ENCODE data around the gene SPATA33.
A peak's percentile ranks its signal among the peaks of the same experiment; 100 is the strongest.
"Not testable (repeated sequence)": the region's sequence is repeated elsewhere in the genome, so short reads cannot be mapped to it uniquely, and the experiment has no call there.

SPATA33 gene

DNA sequence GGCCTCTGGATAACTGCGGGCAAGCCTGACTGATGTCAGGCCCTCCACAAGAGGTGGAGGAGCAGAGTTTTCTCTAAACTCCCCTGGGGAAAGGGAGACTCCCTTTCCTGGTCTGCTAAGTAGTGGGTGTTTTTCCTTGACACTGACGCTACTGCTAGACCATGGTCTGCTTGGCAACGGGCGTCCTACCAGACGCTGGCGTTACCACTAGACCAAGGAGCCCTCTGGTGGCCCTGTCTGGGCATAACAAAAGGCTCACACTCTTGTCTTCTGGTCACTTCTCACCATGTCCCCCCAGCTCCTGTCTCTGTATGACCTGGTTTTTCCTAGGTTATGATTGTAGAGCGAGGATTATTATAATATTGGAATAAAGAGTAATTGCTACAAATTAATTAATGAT lies 9.4 kb downstream of the SPATA33 start:
- peak; percentile 25 for DNase-seq

DNA sequence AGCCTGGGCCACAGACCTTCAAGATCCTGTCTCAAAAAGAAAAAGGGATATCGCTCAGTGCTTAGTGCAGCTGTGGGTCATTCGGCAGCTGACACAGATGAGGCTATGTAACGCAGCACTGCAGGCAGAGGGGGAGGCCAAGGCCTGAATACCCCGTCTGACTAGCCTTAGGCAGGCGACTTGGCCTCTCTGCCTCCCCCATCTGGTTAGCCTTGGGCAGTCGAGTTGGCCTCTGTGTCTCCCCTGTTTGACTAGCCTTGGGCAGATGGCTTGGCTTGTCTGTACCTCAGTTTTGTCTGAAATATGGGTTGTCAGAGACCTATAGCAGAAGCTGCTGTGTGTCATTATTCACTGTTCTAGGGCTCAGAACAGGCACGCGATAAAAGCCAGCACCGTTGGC lies 10.0 kb downstream of the SPATA33 start:
- DNase-seq = no peak

DNA sequence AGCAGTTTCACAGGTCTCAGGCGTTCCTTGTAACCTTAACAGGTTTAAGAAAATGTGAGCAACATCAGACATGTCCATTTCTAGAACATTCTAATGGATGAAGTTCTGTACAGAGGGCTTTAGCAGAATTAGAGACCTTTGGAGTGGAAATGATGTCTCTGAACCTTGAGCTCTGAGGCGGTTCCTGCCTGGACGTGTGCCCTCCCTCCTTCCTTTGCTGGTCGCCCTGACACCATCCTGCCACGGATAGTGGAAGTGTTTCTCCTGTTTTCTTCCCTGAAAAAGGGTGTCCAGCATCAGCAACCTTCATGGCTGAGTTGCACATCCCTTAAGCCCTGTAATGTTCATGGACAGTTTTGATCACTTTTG lies 11.1 kb downstream of the SPATA33 start:
- DNase-seq = no peak

DNA sequence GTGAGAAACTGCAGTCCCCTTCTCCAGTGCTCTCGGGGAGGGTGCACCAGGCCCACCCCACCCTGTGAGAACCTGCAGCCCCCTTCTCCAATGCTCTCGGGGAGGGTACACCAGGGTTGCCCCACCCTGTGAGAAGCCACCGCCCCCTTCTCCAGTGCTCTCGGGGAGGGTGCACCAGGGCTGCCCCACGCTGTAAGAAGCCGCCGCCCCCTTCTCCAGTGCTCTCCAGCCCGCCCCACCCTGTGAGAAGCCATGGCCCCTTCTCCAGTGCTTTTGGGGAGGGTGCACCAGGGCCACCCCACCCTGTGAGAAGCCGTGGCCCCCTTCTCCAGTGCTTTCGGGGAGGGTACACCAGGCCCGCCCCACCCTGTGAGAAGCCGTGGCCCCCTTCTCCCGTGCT lies 12.1 kb downstream of the SPATA33 start:
- DNase-seq = no peak

DNA sequence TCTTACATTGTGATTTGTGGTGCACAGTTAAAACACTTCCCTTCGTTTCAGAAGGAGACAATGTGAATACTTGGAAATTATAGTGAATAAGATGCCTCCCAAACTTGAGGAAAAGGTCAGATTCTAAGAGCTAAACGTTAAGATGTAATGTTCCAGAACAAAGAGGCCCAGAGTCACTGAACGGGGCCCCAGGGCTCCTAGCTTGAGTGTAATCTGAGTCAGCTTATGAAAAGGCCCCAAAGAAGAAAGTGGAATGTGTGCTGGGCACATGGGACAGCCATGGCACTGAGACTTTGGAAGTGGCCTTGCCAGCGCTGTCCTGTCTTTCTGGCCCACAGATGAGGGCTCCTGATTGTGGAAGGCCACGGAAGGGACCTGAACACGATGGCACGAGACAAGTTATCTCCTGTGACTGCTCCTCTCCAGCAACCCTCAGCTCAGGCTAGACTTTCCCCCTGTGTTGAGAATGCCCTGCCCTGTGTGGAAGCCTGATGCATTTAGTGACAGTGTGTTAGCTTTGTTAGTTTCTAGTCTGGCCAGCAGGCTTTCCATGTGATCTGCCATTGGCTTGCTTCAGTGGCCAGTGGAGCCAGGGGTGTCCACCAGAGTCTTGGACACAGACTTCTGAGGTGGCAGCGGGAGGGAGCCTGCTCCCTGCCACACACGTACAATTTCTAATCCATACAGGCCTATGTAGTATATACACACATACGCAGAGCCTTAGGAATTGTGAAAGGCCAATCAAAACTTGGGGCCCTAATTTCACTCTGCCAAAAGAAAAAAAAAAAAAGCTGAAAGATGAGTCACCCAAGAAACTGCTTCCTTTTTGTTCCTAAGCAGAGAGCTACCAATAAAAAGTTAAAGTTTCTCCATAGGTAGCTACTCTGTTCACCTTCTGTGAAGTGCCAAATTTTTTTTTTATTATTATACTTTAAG lies 13.1 kb downstream of the SPATA33 start:
- DNase-seq = peak; percentile 23

DNA sequence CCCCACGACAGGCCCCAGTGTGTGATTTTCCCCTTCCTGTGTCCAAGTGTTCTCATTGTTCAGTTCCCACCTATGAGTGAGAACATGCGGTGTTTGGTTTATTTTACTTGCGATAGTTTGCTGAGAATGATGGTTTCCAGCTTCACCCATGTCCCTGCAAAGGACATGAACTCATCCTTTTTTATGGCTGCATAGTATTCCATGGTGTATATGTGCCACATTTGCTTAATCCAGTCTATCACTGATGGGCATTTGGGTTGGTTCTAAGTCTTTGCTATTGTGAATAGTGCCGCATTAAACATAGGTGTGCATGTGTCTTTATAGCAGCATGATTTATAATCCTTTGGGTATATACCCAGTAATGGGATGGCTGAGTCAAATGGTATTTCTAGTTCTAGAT lies 13.9 kb downstream of the SPATA33 start:
- not testable (repeated sequence) for DNase-seq

DNA sequence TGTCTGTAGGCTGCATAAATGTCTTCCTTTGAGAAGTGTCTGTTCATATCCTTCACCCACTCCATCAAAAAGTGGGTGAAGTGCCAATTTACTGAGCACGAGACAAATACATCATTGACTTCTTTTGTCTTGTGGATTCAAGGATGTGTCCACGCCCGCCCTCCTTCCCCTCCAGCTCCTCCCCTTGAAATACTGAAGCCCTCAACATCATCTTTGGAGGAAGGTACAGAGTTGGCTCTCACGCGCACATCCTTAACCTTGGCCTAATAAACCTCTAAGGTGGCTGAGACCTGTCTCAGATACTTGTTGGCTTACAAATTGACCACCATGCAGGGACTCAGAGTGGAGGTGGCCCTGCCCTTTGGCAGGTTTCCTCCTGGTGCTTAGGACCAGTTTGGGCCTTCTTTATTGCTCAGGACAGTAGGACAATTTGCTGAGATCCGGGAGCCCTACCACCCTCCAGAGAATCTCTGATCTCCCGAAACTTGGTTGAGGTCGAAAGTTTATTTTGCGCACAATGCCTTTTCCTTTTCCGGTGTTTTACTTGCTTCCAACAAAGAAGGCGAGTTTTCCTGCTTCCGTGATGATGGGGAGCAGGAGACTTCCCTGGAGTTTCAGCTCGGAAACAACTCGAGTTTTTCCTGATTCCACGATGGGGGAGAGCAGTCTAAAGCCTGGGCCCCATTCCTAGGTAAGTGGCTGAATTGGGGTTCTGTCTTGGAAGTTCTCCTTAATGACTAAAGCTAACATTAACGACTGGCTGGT lies 14.7 kb downstream of the SPATA33 start:
- no peak for DNase-seq

DNA sequence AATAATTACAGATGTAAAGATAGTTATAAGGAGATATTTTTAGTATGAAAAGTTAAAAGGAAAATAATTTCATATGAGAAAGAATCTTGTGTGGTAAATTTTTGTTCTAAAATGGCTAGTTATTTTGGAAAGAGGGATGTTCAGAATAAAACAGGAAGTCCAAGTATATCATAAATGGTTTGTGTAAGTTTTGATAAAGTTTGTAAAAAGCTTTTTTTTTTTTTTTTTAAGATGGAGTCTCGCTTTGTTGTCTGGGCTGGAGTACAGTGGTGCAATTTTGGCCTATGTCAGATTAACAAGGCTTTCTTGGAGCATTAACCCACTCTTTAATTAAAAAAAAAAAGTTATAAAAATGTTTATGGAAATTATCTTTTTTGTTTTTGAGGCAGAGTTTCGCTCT lies 20.6 kb downstream of the SPATA33 start:
- DNase-seq = no peak

DNA sequence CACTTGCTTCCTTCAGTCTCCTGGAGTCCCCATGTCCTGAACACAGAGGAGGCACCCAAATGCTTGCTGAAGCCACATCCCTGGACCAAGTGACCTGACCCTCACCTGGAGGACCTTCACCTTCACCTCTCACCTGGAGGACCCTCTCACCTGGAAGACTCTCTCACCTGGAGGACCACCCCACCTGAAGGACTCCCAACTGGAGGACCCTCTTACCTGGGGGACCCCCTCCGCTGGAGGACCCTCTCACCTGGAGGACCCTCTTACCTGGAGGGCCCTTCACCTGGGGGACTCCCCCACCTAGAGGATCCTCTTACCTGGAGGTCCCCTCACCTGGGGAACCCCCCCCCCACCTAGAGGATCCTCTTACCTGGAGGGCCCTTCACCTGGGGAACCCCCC lies 28.3 kb downstream of the SPATA33 start:
- DNase-seq = no peak

DNA sequence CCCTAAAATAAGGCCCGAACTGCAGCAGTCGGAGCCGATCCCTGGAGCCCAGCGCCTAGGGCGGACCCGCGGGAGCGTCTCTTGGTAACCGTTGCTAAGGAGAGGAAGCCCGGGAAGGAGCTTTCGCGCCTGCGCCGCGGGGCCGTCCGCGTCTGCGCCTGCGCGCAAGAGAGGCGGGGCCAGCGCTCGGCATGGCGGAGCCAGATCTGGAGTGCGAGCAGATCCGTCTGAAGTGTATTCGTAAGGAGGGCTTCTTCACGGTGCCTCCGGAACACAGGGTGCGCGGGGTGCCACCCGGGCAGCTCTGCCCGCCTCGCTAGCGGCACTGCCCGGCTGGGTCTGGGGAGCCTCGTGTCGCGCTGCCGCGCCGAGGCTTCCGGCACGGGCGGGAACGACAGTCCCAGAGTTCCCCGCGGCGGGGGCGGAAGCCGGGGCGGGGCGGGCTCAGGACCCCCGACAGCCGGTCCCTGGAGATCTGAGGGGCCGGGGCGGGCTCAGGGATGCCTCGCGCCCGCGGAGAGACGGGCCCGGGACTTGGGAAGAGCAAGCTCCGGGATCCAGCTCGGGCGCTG lies 29.0 kb downstream of the SPATA33 start, which contains the start of gene CDK10:
Gene CDK10 (plus strand): TSS at position 170 of the 572 bp plus-strand sequence. CDS start 22 bp downstream, at position 192.
- DNase-seq = peak; percentile 85

DNA sequence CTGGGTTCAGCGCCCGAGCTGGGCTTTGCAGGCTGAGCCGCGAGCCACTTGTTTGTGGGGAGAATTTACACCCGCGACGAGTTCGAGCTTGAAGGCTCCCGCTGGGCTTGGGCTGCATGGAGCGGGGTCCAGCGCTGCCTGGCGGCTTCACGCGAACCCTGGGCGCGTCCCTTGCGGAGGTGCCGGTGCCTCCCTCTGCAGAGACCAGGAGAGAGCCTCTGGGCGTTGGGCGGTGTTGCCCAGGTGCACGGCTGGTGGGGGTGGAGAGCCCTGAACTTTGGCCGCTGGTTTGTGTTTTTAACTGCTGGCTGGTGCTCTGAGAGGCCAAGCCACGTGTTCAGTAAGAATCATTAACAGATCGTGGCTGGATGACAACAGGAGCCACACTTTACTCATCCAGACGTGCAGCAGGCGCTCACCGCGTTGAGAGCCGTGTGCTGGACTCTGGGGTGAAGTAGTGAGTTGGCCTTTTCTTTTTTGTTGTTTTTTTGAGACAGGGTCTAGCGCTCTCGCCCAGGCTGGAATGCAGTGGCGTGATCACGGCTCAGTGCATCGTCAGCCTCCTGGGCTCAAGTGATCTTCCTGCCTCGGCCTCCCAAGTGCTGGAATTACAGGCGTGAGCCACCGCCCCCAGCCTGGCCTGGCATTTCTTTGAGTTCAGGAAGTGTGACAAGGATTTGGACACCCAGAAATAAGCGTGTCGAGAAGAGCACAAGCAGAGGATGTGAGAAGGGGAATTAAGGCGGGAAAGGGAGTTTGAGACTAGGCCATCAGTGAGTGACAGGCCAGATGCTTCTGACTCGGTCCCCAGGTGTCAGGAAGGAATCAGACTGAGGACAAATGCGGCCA lies 29.7 kb downstream of the SPATA33 start:
- peak; percentile 26 for DNase-seq

DNA sequence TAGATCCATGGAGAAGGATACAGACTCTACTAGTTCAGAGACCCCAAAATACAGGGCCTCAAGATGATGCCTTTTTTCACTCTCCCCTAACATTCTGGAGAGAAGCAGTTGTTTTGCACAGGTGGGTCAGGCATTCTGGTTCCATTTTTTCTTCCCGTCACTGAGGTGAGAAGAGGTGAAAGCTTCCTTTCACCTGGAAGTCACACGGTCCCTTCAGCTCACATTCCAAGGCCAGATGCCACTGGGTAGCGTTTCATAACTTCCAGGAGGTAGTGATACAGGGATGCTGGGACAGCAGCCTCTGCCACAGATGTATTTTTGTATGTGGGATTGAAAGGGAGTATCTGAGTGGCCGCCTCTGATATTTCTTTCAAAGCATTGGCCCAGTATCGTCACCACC lies 30.8 kb downstream of the SPATA33 start:
- no peak for DNase-seq

DNA sequence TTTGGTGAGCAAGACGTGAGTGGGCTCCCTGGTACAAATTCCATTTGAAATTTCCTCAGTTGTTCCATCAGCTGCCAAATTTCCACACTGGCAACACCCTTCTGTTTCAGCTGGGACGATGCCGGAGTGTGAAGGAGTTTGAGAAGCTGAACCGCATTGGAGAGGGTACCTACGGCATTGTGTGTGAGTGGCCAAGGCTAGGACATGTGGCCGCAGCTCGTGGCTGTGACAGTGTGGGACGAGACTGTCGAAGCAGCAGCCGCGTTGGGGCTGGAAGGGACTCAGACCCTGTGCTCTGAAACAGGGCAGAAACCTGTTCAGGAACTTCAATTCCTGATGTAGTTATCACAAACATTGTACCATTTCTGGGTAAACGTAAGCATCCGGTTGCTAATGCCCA lies 31.5 kb downstream of the SPATA33 start:
- no peak for DNase-seq

DNA sequence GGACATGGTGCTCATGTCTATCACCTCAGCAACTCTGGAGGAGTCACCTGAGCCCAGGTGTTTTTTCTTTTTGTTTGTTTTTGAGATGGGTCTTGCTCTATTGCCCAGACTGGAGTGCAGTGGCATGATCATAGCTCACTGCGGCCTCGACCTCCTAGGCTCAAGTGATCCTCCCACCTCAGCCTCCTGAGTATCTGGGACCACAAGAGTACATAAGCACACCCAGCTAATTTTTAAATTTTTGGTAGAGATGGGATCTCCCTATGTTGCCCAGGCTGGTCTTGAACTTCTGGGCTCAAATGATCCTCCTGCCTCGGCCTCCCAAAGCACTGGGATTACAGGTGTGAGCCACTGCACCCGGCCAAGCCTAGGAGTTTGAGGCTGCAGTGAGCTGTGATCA lies 32.0 kb downstream of the SPATA33 start:
- not testable (repeated sequence) for DNase-seq

DNA sequence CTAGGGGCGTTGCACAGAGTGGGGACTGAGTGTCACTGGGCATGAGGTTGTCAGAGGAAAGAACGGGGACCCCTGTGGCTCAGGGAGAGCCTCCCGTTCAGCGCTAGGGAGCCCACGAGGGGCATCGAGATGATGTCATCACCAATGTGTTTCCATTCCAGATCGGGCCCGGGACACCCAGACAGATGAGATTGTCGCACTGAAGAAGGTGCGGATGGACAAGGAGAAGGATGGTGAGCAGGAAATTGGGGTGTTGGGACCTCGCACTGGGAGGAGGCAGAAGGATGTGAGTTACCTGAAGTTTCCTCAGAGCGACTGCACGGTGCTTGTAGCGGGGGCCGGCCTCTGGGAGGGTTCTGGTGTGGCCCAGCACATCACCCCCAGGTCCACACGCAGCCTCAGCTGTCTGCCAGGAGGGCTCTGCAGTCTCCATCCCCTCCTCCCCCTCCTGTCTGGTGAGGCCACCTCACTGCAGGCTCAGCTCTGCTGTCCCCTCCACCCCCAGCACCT lies 32.8 kb downstream of the SPATA33 start:
- DNase-seq = no peak

DNA sequence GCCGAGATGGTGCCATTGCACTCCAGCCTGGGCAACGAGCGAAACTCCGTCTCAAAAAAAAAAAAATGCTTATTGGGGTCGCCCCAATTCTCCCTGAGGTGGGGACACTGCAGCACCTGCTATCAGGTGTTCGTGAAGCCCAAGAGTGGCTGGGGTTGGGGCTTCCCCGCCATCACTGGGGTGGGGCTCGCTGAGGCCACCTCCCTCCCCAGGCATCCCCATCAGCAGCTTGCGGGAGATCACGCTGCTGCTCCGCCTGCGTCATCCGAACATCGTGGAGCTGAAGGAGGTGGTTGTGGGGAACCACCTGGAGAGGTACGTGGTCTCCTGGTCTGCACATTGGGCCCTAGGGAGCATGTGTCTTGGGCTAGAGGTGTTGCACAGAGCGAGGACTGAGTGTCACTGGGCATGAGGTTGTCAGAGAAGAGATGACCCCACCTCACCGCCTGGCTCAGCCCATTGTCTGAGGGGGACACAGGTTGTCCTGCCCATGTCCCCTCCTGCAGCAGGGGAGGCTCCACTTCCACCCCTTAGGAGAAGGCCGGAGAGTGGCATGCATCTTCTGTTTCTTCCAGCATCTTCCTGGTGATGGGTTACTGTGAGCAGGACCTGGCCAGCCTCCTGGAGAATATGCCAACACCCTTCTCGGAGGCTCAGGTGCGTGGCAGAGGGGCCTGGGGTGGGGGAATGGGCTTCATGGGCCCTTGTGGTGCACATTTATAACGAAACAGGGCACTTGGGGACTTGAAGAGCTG lies 33.8 kb downstream of the SPATA33 start:
- DNase-seq = no peak

DNA sequence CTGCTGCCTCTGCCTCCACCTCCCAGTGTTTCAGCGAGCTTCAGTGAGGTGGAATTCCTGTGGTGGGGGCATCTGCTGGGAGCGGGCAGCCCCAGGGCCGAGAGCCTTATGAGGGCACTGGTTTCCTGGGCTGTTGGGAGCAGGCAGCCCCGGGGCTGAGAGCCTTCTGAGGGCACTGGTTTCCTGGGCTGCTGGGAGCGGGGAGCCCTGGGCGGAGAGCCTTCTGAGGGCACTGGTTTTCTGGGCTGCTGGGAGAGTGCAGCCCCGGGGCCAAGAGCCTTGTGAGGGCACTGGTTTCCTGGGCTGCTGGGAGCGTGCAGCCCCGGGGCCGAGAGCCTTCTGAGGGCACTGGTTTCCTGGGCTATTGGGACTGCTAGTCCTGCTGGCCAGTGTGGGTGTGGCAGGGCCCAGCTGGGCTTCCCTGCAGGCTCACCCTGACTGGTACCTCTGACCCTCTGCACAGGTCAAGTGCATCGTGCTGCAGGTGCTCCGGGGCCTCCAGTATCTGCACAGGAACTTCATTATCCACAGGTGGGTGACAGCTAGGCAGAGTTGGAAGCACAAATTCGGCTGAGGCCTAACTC lies 34.4 kb downstream of the SPATA33 start:
- DNase-seq = no peak

DNA sequence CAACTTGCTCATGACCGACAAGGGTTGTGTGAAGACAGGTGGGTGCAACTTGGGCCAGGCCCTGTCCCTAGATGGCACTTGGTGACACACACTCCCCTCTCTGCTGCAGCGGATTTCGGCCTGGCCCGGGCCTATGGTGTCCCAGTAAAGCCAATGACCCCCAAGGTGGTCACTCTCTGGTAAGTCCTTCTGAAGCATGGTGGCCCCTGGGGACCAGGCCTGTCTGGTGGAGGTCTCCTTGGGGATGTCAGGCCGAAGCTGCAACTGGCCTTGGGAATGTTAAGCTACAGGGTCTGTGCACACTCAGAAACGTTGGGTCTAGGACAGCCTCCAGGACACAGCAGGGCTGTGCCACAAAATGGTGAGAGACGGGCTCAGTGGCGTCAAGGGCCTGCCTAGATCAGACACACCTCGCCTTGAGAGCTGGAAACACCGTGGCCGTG lies 35.7 kb downstream of the SPATA33 start:
- no peak for DNase-seq

DNA sequence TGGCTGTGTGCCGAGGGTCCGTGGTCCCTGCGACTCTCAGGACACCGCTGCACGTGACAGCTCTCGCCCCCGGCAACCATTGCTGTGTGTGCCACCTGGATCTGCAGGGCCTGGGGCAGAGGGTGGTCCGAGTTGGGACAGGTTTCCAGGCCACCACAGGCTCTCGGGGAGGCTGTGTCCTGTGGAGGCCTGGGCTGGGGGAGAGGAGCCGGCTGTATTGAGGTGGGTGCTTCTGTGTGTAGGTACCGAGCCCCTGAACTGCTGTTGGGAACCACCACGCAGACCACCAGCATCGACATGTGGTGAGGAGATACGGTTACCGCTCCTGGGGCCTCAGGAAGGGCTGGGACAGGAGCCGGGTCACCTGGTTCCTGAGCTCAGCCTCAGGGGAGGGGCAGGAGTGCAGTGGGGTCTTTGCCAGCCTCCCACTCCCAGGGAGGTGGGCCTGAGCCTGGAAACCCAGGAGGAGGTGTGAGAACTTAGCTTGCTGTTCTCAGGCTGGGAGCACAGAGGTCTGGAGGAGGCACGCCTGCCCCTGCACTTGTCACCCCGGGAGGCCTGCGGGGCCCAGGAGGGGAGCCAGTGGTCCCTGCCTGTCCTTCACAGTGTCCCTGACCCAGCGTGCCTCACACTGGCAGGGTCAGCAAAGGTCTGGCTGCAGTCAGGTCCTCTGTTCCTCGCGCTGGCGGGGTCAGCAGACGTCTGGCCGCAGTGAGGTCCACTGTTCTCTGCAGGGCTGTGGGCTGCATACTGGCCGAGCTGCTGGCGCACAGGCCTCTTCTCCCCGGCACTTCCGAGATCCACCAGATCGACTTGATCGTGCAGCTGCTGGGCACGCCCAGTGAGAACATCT lies 36.5 kb downstream of the SPATA33 start:
- DNase-seq = no peak

DNA sequence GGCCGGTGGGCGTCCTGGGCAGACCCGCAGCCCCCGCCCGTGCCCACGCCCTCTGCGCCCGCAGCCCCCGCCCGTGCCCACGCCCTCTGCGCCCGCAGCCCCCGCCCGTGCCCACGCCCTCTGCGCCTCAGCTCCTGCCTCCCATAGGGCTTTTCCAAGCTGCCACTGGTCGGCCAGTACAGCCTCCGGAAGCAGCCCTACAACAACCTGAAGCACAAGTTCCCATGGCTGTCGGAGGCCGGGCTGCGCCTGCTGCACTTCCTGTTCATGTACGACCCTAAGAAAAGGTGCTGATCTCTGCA lies 37.1 kb downstream of the SPATA33 start:
- not testable (repeated sequence) for DNase-seq
